Measurements from ENCODE around the gene CCDC127.

DNA sequence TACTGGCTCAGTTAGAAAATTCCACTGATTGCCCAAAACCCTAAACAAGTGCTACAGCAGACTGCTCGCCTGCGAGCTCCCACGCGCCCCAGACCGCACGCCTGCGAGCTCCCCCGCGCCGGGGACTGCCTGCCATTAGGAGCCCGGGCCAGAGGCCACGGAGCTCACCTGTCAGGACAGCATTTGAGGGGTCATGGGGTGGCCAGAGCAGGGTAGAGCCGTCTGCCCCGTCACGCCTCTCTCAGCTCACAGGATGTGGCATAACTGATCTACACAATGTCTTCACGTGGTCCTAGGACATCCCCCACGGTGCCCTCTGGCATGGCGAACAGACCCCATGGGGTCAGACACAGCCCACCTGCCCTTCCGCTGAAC is 55.8 kb downstream of the CCDC127 start:
- TF ChIP-seq, protein P1, sequence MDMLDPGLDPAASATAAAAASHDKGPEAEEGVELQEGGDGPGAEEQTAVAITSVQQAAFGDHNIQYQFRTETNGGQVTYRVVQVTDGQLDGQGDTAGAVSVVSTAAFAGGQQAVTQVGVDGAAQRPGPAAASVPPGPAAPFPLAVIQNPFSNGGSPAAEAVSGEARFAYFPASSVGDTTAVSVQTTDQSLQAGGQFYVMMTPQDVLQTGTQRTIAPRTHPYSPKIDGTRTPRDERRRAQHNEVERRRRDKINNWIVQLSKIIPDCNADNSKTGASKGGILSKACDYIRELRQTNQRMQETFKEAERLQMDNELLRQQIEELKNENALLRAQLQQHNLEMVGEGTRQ (IDR thresholded peaks at IDR 0.05; ENCODE audit: low read depth, low read length) = no peak
- no peak for TF ChIP-seq RAD21 (IDR thresholded peaks at IDR 0.05; ENCODE audit: low read length)
- no peak for TF ChIP-seq CEBPB (IDR thresholded peaks at IDR 0.05; ENCODE audit: low read depth, low read length)
- TF ChIP-seq, protein P2, sequence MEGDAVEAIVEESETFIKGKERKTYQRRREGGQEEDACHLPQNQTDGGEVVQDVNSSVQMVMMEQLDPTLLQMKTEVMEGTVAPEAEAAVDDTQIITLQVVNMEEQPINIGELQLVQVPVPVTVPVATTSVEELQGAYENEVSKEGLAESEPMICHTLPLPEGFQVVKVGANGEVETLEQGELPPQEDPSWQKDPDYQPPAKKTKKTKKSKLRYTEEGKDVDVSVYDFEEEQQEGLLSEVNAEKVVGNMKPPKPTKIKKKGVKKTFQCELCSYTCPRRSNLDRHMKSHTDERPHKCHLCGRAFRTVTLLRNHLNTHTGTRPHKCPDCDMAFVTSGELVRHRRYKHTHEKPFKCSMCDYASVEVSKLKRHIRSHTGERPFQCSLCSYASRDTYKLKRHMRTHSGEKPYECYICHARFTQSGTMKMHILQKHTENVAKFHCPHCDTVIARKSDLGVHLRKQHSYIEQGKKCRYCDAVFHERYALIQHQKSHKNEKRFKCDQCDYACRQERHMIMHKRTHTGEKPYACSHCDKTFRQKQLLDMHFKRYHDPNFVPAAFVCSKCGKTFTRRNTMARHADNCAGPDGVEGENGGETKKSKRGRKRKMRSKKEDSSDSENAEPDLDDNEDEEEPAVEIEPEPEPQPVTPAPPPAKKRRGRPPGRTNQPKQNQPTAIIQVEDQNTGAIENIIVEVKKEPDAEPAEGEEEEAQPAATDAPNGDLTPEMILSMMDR (conservative IDR thresholded peaks at IDR 0.05; ENCODE audit: low read depth, low read length) = no peak
- no peak for TF ChIP-seq POLR2A (IDR thresholded peaks at IDR 0.05; ENCODE audit: low read depth, low read length)
- no peak for TF ChIP-seq NFE2L2 (IDR thresholded peaks at IDR 0.05; ENCODE audit: low read depth, low read length)
- no peak for TF ChIP-seq FOS (IDR thresholded peaks at IDR 0.05; ENCODE audit: low read depth, low read length)
- no peak for TF ChIP-seq MXI1 (IDR thresholded peaks at IDR 0.05; ENCODE audit: borderline replicate concordance, low read depth, low read length)
- TF ChIP-seq BHLHE40 (IDR thresholded peaks at IDR 0.05; ENCODE audit: low read depth, low read length) = no peak
- no peak for TF ChIP-seq RFX5 (IDR thresholded peaks at IDR 0.05; ENCODE audit: low read depth, low read length)
- TF ChIP-seq RCOR1 (IDR thresholded peaks at IDR 0.05; ENCODE audit: insufficient replicate concordance, low read length) = no peak
- no peak for TF ChIP-seq MAZ (IDR thresholded peaks at IDR 0.05; ENCODE audit: borderline replicate concordance, low read depth, low read length)
